Lower leg skin (tissue), 4 donors: ENCODE measurements around the gene BMAL1. TPM values are rescaled to one million over a fixed set of nuclear protein-coding genes. Genes with fewer than 3 reads are reported as not detected.

Experiments used
- DNase-seq, 2 donors: peaks; one replicate each; pipeline ENCODE4 v3.0.0-alpha.2; 2019; ENCODE audit warnings: low spot score in 2 of 2
- H3K4me3 ChIP-seq: fragments of 200-600 bp; sonication (generic); 2 replicates; pipeline ENCODE4 v1.5.1; 2017; ENCODE audit warnings: mild to moderate bottlenecking, low read depth; ENCODE audit not compliant: poor library complexity, severe bottlenecking
- POLR2A ChIP-seq, 2 donors: fragments of 450-650 bp; IDR thresholded peaks; one replicate each; pipeline ENCODE4 v1.6.1; 2016 to 2017; ENCODE audit warnings: antibody characterized with exemption in 2 of 2, mild to moderate bottlenecking in 1 of 2, moderate library complexity in 1 of 2
- WGBS, 2 donors: methylation state at CpG; one replicate each; pipeline ENCODE4 v1.1.5; 2018; 5-methylcytosine and 5-hydroxymethylcytosine counted together
- intact Hi-C: fragments of 100-400 bp; cut with DNase I; formaldehyde crosslinking; loops from one replicate; pipeline ENCODE4 v1.15.0; 2023; ENCODE audit warnings: low total_unique reads
- total RNA-seq, 4 donors: library from RNA; depleted of rRNA; stranded (reverse); fragments of >200 nt; gene quantifications; one replicate each; pipeline ENCODE4 v1.1.0, GENCODE V29; 2016
- TF ChIP-seq, protein P1 (sequence below), 3 donors: fragments of 450-650 bp; IDR thresholded peaks; one replicate each; pipeline ENCODE4 v1.5.1; 2016; ENCODE audit warnings: antibody characterized with exemption in 3 of 3, mild to moderate bottlenecking in 3 of 3, moderate library complexity in 2 of 3

The BMAL1 gene
- total RNA-seq, 4 donors from 2014 or later: 34.8 to 132 (median 61.5) TPM

DNA sequence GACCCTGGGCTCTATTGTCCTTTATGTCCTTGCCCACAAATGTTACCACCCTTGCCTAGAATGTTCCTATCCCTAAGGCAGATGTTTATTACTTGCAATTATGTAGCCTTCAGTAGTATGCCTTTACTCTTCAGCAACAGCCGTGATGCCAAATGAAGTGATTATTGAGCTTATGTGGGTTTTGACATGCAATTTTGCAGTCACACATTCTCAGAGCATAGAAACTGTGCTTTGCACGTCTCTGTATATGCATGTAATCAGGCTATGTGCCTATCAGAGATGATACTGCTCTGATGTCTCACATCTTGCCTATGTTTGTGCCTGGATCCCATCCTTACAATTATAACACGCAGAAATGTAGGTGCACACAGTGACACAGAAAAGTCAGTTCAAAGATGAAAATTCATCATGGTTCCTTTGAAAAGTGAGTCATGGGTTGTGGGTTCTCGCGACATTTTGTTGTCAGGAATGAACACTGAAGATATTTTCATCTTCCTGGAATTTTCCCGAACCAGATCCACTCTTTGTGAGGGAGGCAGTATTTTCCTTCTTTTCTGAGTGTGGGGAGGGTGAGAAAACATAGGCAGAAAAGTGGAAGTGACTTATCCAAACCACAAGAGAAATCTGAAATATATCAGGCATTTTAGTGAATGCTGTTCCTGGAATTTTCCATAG, 81.1 kb downstream of the BMAL1 start:
- intact Hi-C loops: no loop called here
- no peak for TF ChIP-seq POLR2A (IDR thresholded peaks at IDR 0.05)
- TF ChIP-seq, protein P1, sequence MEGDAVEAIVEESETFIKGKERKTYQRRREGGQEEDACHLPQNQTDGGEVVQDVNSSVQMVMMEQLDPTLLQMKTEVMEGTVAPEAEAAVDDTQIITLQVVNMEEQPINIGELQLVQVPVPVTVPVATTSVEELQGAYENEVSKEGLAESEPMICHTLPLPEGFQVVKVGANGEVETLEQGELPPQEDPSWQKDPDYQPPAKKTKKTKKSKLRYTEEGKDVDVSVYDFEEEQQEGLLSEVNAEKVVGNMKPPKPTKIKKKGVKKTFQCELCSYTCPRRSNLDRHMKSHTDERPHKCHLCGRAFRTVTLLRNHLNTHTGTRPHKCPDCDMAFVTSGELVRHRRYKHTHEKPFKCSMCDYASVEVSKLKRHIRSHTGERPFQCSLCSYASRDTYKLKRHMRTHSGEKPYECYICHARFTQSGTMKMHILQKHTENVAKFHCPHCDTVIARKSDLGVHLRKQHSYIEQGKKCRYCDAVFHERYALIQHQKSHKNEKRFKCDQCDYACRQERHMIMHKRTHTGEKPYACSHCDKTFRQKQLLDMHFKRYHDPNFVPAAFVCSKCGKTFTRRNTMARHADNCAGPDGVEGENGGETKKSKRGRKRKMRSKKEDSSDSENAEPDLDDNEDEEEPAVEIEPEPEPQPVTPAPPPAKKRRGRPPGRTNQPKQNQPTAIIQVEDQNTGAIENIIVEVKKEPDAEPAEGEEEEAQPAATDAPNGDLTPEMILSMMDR (IDR thresholded peaks at IDR 0.05): no peak
- H3K4me3 ChIP-seq: no peak overlapping the region
- 91 to 95% methylated on average over 6 of the region's 6 CpGs for WGBS, 2 donors
- no peak for DNase-seq

DNA sequence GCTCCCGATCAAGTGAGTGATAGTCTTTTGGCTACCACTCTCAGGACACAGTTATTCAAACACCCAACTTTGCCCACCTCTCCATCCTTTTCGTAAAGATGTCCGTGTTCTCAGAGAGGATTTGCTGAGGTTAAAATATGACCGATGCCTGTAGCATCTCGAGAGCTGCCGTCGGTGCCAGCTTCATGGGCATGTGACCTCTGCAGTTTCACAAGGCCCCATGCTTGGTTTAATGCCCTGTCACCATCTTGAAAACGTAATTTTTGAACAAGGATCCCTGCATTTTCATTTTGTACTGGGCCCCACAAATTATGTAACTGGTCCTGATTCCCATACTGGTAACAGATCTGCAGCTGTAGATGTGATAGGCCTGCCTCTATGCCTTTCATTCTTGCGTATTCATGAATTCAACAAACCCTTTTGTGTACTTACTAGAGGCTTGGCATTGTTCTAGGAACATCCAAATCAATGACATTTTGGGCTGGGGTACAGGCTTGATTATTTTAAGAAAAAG, 85.1 kb downstream of the BMAL1 start:
- TF ChIP-seq POLR2A (IDR thresholded peaks at IDR 0.05): no peak
- TF ChIP-seq, protein P1 (IDR thresholded peaks at IDR 0.05): no peak
- no peak for DNase-seq
- intact Hi-C loops: no loop called here
- H3K4me3 ChIP-seq: no peak overlapping the region
- 94 to 98% methylated on average over 9 of the region's 9 CpGs for WGBS, 2 donors

DNA sequence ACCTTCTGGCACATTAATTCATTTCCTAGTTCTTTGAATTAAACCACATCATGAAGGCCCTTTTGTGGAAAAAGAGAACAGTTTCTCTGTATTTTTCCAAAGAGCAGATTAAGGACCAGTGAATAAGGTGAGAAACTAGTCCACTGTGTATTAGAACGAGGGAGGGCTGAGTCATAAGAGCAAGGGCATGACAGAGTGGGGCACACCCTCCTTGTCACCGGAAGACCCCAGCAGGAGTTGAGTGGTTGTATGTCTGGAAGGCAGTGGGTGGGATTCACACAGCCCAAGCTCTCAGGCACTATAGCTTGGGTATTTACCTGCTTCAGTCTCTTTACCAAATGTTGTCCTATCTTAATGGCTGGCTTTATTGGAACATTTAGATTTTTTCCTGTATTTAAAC, 86.8 kb downstream of the BMAL1 start:
- WGBS, 2 donors: 79 to 80% methylated on average over 2 of the region's 2 CpGs
- H3K4me3 ChIP-seq: no peak overlapping the region
- intact Hi-C loops: no loop called here
- DNase-seq: no peak
- no peak for TF ChIP-seq POLR2A (IDR thresholded peaks at IDR 0.05)
- TF ChIP-seq, protein P1 (IDR thresholded peaks at IDR 0.05): no peak

DNA sequence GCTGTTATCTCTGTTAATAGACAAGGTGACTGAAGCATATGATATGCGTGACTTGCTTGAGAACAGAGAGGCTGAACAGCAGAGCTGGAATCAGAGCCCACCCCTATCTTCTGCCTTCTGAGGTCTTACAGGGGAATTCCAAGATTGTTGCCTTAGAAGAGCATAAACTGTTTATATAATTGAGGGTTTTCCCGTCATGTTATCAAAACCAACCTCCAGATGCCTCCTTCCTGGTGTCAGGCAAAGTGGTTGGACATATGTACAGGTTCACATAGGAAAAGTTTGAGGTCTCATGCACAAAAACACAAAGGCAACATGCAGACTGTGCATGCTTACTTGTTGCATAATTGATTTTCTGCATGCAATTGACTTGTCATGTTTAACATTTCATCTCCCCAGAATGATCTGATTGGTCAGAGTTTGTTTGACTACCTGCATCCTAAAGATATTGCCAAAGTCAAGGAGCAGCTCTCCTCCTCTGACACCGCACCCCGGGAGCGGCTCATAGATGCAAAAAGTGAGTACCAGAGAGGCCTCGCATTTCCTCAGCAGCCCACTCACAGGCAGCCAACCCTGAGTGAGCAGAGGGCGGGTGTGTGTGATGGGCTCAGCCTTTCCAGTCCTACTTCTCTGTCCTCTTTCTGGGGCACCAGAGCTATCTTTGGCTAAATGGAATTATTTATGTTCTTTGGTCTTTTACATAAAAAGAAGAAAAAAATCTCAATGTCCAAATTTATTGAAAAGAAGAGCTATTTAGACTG, 88.9 kb downstream of the BMAL1 start:
- 92 to 96% methylated on average over 7 of the region's 7 CpGs for WGBS, 2 donors
- intact Hi-C loops: no loop called here
- no peak overlapping the region for H3K4me3 ChIP-seq
- TF ChIP-seq POLR2A (IDR thresholded peaks at IDR 0.05): no peak
- TF ChIP-seq, protein P1 (IDR thresholded peaks at IDR 0.05): no peak
- no peak for DNase-seq

DNA sequence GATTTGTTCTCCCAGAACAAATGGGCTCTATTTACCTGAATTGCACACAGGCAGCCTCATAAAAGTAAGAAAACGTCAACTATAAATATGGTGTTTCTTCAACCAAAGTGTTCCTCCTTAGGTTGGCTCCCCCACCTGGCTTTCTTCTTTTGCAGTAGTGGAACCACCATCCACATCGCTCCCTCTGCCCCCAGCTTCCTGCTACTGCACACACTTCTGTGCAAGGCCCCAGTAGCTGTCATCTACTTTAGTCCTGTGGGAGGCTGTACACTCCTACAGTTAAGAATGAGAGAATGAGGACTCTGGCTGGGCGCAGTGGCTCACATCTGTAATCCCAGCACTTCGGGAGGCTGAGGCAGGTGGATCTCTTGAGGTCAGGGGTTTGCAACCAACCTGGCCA, 89.5 kb downstream of the BMAL1 start:
- WGBS, 2 donors: 94 to 96% methylated on average over 4 of the region's 4 CpGs
- no peak overlapping the region for H3K4me3 ChIP-seq
- TF ChIP-seq, protein P1 (IDR thresholded peaks at IDR 0.05): no peak
- no peak for TF ChIP-seq POLR2A (IDR thresholded peaks at IDR 0.05)
- intact Hi-C loops: no loop called here
- no peak for DNase-seq
